Measurements from ENCODE around the gene AP3D1. TPM values are rescaled to one million over a fixed set of nuclear protein-coding genes. Genes with fewer than 3 reads are reported as not detected.

The AP3D1 gene
- total and polyA plus RNA-seq, 2 donors (not counting 3 experiments of a cell fraction or from before 2014, with no cell fraction given) = 130 to 137 TPM

GRCh38 chr19:2186071-2186846 is 34.9 kb upstream of the AP3D1 start:
- BruUV-seq (replicated peaks) = no TSS peak
- CTCF ChIA-PET = interaction anchor here (1.0 to 1.6 kb wide), 3 partner anchors 9 to 31 kb away, joined by 3 to 13 read pairs (median 3); no protein-coding TSS in a partner anchor
- Histone ChIP-seq H3K27me3 (ENCODE audit: control insufficient read depth in 2 of 2, insufficient read depth in 2 of 2, low read length in 2 of 2) (no peaks in the 10 kb centered on the region), H3K79me2 (ENCODE audit: control insufficient read depth, insufficient read depth, low read length) (peaks cover 43% of the 10 kb centered on the region), H3K27ac (ENCODE audit: insufficient read depth, low read depth, low read length) (peak overlapping the region; percentile 13), H3K9ac (replicated peaks; ENCODE audit: extremely low read depth, insufficient read depth, low read length) (no peak overlapping the region), H2AFZ (ENCODE audit: low read depth, low read length) (no peak overlapping the region), H3K4me3 (replicated peaks in 1 of 3; ENCODE audit: insufficient read depth in 1 of 3, low read depth in 1 of 3, low read length in 3 of 3) (no peak overlapping the region), H3K4me1 (ENCODE audit: control insufficient read depth, extremely low read depth, insufficient read depth, low read length) (peaks cover 10% of the 10 kb centered on the region), H3K9me1 (replicated peaks; ENCODE audit: control insufficient read depth, extremely low read depth, insufficient read depth, low read length) (no peaks in the 10 kb centered on the region), H3K9me3 (replicated peaks; ENCODE audit: control insufficient read depth, insufficient read depth, low read length) (no peaks in the 10 kb centered on the region), H3K4me2 (ENCODE audit: insufficient read depth, low read length) (no peak overlapping the region), H4K20me1 (replicated peaks; ENCODE audit: control insufficient read depth, extremely low read depth, insufficient read depth, low read length) (no peaks in the 10 kb centered on the region), H3K36me3 (ENCODE audit: control insufficient read depth in 2 of 2, extremely low read depth in 1 of 2, insufficient read depth in 2 of 2, low read length in 2 of 2) (peaks cover 5 to 39% of the 10 kb centered on the region in 2 experiments)
- FAIRE-seq (peak; percentile 93), DNase-seq (ENCODE audit: low read depth, low spot score) (peak; percentile 84)
- dilution Hi-C loops (cut with MboI; ENCODE audit: extremely low pct_ligation_motif_present, low sequenced_read_pairs) (no loop called here), intact Hi-C loops (cut with micrococcal nuclease) (loop anchor here (1.0 kb wide), 1 partner anchor 19 kb away; no protein-coding TSS in a partner anchor)
- no peak for TF ChIP-seq EZH2 (IDR thresholded peaks at IDR 0.05; ENCODE audit: borderline replicate concordance, low read depth, low read length, severe bottlenecking)
- TF ChIP-seq MYC (IDR thresholded peaks at IDR 0.05; ENCODE audit: low read depth, low read length) = no peak
- TF ChIP-seq FOS (IDR thresholded peaks at IDR 0.05; ENCODE audit: borderline replicate concordance, insufficient read depth, low read length) = no peak
- TF ChIP-seq, protein P1, sequence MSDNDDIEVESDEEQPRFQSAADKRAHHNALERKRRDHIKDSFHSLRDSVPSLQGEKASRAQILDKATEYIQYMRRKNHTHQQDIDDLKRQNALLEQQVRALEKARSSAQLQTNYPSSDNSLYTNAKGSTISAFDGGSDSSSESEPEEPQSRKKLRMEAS (IDR thresholded peaks at IDR 0.05; ENCODE audit: insufficient read depth, insufficient read length) = no peak
- TF ChIP-seq JUN (IDR thresholded peaks at IDR 0.05; ENCODE audit: borderline replicate concordance, insufficient read depth, insufficient read length, low read depth) = no peak
- TF ChIP-seq GATA2 (IDR thresholded peaks at IDR 0.05; ENCODE audit: insufficient read depth, insufficient read length, low read depth, low read length) = no peak
- no peak for TF ChIP-seq POLR2AphosphoS5 (IDR thresholded peaks at IDR 0.05; ENCODE audit: insufficient read depth, low read depth, low read length)
- TF ChIP-seq POLR2A (IDR thresholded peaks at IDR 0.05; ENCODE audit: low read depth, low read length) = no peak
- POLR2A ChIA-PET = no interaction called here

All from endothelial cell of umbilical vein (primary cell).